22Rv1 (cell line): ENCODE data around the gene TRPM3.

Source experiments
- ZFX ChIP-seq: fragments of 450-650 bp; IDR thresholded peaks from 2 replicates; pipeline ENCODE4 v1.6.1; 2017; ENCODE audit warnings: antibody characterized with exemption, borderline replicate concordance
- TF ChIP-seq, protein P1 (sequence below): fragments of 450-650 bp; IDR thresholded peaks from 2 replicates; pipeline ENCODE4 v1.5.1; 2017; ENCODE audit warnings: mild to moderate bottlenecking

DNA sequence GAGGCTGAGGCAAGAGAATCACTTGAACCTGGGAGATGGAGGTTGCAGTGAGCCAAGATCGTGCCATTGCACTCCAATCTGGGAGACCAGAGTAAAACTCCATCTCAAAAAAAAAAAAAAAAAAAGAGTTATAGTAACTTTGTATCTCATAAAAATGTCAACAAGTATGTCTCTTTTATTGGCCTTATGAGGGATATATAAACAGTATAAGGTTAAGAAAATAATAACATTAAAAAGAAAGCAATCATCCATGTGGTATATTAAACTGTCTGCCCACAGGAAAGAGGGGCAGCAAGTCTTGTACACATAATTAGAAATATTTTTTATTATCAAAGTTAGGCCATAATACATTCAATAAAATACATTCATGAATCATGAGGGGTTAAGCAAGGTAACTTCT lies 447.6 kb downstream of the TRPM3 start:
- TF ChIP-seq, protein P1, sequence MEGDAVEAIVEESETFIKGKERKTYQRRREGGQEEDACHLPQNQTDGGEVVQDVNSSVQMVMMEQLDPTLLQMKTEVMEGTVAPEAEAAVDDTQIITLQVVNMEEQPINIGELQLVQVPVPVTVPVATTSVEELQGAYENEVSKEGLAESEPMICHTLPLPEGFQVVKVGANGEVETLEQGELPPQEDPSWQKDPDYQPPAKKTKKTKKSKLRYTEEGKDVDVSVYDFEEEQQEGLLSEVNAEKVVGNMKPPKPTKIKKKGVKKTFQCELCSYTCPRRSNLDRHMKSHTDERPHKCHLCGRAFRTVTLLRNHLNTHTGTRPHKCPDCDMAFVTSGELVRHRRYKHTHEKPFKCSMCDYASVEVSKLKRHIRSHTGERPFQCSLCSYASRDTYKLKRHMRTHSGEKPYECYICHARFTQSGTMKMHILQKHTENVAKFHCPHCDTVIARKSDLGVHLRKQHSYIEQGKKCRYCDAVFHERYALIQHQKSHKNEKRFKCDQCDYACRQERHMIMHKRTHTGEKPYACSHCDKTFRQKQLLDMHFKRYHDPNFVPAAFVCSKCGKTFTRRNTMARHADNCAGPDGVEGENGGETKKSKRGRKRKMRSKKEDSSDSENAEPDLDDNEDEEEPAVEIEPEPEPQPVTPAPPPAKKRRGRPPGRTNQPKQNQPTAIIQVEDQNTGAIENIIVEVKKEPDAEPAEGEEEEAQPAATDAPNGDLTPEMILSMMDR, result no peak
- no peak for TF ChIP-seq ZFX
